DND-41 (cell line): ENCODE data around the gene NBEAL2.

ENCODE experiments used
- CTCF ChIP-seq: IDR thresholded peaks from 2 replicates; pipeline ENCODE4 v1.5.1; 2012; ENCODE audit warnings: borderline replicate concordance, low read length, moderate library complexity, mild to moderate bottlenecking; ENCODE audit not compliant: poor library complexity, severe bottlenecking; ENCODE audit errors: extremely low read depth
- EZH2 ChIP-seq: IDR thresholded peaks from 3 replicates; pipeline ENCODE4 v1.6.1; 2012; ENCODE audit warnings: borderline replicate concordance, low read depth, mild to moderate bottlenecking, moderate library complexity, low read length, inconsistent platforms; ENCODE audit not compliant: severe bottlenecking

GRCh38 chr3:47016086-47016933 lies 36.8 kb downstream of the NBEAL2 start:
- TF ChIP-seq CTCF (no peak), EZH2 (no peak)
